Brain microvascular endothelial cell (primary cell): ENCODE measurements around the gene RGCC.
"Not testable (repeated sequence)": the region's sequence is repeated elsewhere in the genome, so short reads cannot be mapped to it uniquely, and the experiment has no call there.

Experiments
- DNase-seq: peaks from one replicate; pipeline ENCODE4 v3.0.0-alpha.2; 2020
- H3K27ac ChIP-seq: fragments of 250-450 bp; sonication (Bioruptor Pico); 2 replicates; pipeline ENCODE4 v1.5.1; 2020; ENCODE audit warnings: mild to moderate bottlenecking, moderate library complexity
- H3K27me3 ChIP-seq: fragments of 250-450 bp; sonication (Bioruptor Pico); replicated peaks from 2 replicates; pipeline ENCODE4 v1.5.1; 2020; ENCODE audit warnings: mild to moderate bottlenecking
- H3K36me3 ChIP-seq: fragments of 250-450 bp; sonication (Bioruptor Pico); replicated peaks from 2 replicates; pipeline ENCODE4 v1.5.1; 2020; ENCODE audit warnings: mild to moderate bottlenecking
- H3K4me3 ChIP-seq: 2 replicates; pipeline ENCODE4 v1.5.1; 2011; ENCODE audit warnings: low read depth, mild to moderate bottlenecking, control low read depth, low read length, moderate library complexity
- in situ Hi-C: cut with HindIII; loops from 2 replicates; pipeline ENCODE4 v1.10.0; 2017; ENCODE audit warnings: low sequenced_read_pairs, low pct_ligation_motif_present
- TF ChIP-seq, protein P1 (sequence below): IDR thresholded peaks from 2 replicates; pipeline ENCODE4 v1.5.1; 2011; ENCODE audit warnings: low read depth, mild to moderate bottlenecking, moderate library complexity, low read length, control low read depth, inconsistent platforms; ENCODE audit errors: missing control alignments

The RGCC gene

DNA sequence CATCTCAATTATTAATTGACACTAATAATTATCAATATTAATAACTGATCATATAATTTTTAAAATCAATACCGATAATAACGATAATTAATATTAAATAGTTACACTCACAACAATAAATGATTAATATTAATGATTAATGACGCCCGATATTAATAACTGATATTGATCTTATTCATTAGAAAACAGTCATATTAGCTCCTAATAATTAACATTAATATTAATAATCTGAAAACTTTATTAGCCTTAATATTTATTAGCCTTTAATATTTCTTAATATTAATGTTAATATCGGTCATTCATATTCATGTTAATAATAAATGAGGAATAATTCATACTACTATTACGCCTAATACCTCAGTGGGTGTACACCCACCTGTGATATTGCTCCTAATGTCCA, 32.7 kb upstream of the RGCC start:
- DNase-seq, H3K36me3 ChIP-seq, H3K4me3 ChIP-seq, H3K27ac ChIP-seq, H3K27me3 ChIP-seq, in situ Hi-C loops: not testable (repeated sequence)

DNA sequence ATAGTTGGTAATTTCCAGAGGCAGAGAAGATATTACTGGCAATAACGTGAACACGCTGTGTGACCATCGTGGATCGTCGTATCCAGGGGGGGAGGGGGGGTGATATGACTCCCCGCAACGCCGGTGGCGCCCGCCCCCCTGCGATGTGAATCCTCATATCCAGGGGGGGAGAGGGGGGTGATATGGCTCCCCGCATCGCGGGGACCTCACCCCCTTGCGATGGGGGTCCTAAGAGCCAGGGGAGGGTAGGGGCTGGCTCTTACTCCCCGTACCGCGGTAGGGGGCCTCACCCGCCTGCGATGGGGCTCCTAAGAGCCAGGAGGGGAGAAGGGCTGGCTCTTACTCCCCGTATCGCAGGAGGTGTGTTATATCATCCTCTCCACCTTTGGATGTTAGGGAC, 31.3 kb upstream of the RGCC start:
- in situ Hi-C loops, result no loop called here
- TF ChIP-seq, protein P1, sequence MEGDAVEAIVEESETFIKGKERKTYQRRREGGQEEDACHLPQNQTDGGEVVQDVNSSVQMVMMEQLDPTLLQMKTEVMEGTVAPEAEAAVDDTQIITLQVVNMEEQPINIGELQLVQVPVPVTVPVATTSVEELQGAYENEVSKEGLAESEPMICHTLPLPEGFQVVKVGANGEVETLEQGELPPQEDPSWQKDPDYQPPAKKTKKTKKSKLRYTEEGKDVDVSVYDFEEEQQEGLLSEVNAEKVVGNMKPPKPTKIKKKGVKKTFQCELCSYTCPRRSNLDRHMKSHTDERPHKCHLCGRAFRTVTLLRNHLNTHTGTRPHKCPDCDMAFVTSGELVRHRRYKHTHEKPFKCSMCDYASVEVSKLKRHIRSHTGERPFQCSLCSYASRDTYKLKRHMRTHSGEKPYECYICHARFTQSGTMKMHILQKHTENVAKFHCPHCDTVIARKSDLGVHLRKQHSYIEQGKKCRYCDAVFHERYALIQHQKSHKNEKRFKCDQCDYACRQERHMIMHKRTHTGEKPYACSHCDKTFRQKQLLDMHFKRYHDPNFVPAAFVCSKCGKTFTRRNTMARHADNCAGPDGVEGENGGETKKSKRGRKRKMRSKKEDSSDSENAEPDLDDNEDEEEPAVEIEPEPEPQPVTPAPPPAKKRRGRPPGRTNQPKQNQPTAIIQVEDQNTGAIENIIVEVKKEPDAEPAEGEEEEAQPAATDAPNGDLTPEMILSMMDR, result no peak
- no peak for DNase-seq
- no peaks in the 10 kb centered on the region for H3K36me3 ChIP-seq
- H3K4me3 ChIP-seq, result no peak overlapping the region
- no peaks in the 10 kb centered on the region for H3K27me3 ChIP-seq
- no peak overlapping the region for H3K27ac ChIP-seq

DNA sequence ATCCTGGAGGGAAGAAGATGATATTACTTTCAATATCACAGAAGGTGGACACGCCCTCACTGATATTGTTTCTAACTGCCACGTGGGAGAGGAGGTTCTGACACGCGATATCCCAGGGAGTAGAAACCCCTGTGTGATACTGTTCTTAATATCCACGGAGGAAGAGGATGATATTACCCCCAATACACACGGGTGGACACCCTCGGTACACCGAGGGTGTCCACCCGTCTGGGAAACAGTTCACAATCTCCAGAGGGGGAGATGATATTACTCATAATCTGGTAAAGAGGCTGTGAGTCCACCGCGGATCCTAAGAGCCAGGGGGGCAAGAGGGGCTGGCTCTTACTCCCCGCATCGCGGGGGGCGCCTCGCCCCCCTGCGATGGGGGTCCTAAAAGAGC, 29.7 kb upstream of the RGCC start:
- in situ Hi-C loops, result no loop called here
- TF ChIP-seq, protein P1, result no peak
- no peak overlapping the region for H3K27ac ChIP-seq
- peak overlapping the region; percentile 39 for H3K4me3 ChIP-seq
- no peaks in the 10 kb centered on the region for H3K36me3 ChIP-seq
- DNase-seq, result no peak
- H3K27me3 ChIP-seq, result no peaks in the 10 kb centered on the region

DNA sequence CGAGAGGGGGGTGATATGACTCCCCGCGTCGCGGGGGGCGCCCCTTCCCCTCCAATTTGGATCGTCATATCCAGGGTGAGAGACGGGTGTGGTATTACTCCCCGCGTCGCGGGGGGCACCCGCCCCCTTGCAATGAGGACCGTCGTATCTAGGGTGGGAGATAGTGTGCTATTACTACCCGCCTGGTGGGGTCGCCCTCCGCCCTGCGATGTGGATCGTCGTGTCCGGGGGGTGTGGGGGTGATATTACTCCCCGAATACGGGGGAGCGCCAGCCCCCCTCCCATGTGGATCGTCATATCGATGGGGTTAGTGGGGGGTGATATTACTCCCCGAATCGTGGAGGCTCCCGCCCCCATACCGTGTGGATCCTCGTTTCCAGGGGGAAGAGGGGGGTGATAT, 29.2 kb upstream of the RGCC start:
- no peaks in the 10 kb centered on the region for H3K36me3 ChIP-seq
- H3K4me3 ChIP-seq, result peak overlapping the region; percentile 39
- DNase-seq, result no peak
- TF ChIP-seq, protein P1, result peak; percentile 69
- H3K27ac ChIP-seq, result no peak overlapping the region
- no peaks in the 10 kb centered on the region for H3K27me3 ChIP-seq
- in situ Hi-C loops, result no loop called here

DNA sequence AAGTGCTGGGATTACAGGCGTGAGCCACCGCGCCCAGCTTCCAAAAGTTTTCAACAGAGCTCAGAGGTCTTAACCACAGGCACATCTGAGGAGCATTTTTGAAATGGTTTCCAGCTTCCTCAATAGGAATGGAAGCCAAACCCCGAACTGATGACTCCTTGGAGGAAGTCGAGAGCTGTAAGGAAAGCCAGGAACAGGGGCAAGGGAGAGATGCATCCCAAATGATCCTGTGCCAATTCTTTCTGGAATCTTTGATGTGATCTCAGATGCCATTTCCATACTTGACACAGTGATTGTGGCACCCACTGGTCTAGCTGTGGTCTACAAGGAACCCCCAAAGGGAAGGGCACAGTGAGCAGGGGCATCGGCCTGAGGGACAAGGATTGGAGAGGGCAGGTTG, 23.3 kb upstream of the RGCC start:
- in situ Hi-C loops, DNase-seq, H3K27ac ChIP-seq, H3K27me3 ChIP-seq, H3K4me3 ChIP-seq, H3K36me3 ChIP-seq: not testable (repeated sequence)

DNA sequence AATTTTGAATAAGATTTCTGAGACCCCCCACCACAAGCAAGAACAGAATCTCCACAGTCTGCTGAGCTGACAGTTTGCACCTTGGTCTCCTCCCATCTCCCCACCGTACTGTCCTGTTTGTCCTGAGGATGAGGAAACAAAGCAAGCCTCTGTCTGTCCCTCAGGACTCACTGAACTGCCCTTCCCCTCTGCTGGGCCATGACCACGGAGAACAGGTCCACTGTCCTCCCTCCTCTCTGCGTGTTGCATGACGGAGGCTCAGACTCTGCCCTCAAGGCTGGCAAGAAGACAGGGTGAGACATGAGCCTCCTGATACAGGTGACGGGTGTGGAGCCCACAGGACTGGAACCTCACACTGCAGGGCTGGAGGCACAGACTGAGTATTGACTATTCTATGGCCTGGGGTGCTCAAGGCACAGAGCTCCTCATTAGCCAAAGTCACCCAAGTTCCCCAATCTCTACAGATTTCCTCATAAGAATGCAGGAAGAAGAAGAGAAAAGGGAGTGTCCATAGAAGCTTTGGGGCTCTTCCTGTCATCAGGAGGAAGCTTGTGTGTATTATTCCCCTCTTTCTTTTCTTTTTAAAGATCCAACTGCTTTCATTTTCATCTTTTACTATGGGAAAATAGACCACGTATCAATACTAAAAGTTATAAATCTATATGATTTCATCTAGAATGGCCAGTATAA, 22.4 kb upstream of the RGCC start:
- Histone ChIP-seq H3K27ac (no peak overlapping the region), H3K4me3 (no peak overlapping the region), H3K27me3 (no peaks in the 10 kb centered on the region), H3K36me3 (no peaks in the 10 kb centered on the region)
- in situ Hi-C loops, result no loop called here
- TF ChIP-seq, protein P1, result no peak
- DNase-seq, result no peak

DNA sequence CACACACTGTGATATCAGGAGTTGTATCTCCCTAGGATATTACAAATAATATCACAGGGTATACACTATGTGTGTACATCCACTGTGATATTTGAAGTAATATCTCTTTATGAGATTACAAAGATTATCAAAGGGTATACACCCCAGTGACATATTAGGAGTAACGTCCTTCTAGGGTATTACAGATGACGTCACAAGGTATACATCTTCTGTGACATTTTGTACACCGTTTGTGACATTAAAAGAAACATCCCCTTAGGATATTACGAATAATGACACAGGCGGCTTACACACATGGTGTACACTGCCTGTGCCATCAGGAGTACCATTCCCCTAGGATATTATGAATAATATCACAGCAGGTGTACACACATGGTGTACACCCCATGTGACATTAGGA, 13.4 kb upstream of the RGCC start:
- TF ChIP-seq, protein P1, result no peak
- Histone ChIP-seq H3K4me3 (no peak overlapping the region), H3K27ac (no peak overlapping the region), H3K36me3 (no peaks in the 10 kb centered on the region), H3K27me3 (no peaks in the 10 kb centered on the region)
- DNase-seq, result no peak
- in situ Hi-C loops, result no loop called here
